HepG2 (cell line): ENCODE data around the gene C20orf204. TPM values are rescaled to one million over a fixed set of nuclear protein-coding genes. Genes with fewer than 3 reads are reported as not detected.

Source experiments
- ELF1 ChIP-seq: sonication (generic); formaldehyde crosslinking; IDR thresholded peaks from 2 replicates; pipeline ENCODE4 v1.4.0; 2020; ENCODE audit warnings: missing genetic modification reagents
- FOXP1 ChIP-seq, 2 experiments: fragments of 450-650 bp in 1 of 2; IDR thresholded peaks; 2 replicates each; pipeline ENCODE4 v1.6.1; 2017 to 2018; ENCODE audit warnings: antibody characterized with exemption in 1 of 2
- GMEB1 ChIP-seq: sonication (generic); formaldehyde crosslinking; IDR thresholded peaks from 2 replicates; pipeline ENCODE4 v1.5.1; 2020; ENCODE audit warnings: missing genetic modification reagents, mild to moderate bottlenecking, borderline replicate concordance
- NCOR1 ChIP-seq: fragments of 200-600 bp; sonication (generic); IDR thresholded peaks from 2 replicates; pipeline ENCODE4 v1.7.0; 2017; ENCODE audit warnings: antibody characterized with exemption, low read length, borderline replicate concordance
- NFRKB ChIP-seq: fragments of 450-650 bp; IDR thresholded peaks from 2 replicates; pipeline ENCODE4 v1.6.1; 2017
- RARA ChIP-seq: IDR thresholded peaks from 2 replicates; pipeline ENCODE4 v1.6.1; 2016; ENCODE audit warnings: missing genetic modification reagents, missing compliant biosample characterization
- ZNF121 ChIP-seq: sonication (generic); formaldehyde crosslinking; IDR thresholded peaks from 2 replicates; pipeline ENCODE4 v1.5.0; 2020; ENCODE audit warnings: mild to moderate bottlenecking, missing genetic modification reagents
- ZNF550 ChIP-seq: sonication (generic); formaldehyde crosslinking; IDR thresholded peaks from 2 replicates; pipeline ENCODE4 v1.4.0; 2020; ENCODE audit warnings: mild to moderate bottlenecking, missing genetic modification reagents, borderline replicate concordance
- ZNF564 ChIP-seq: sonication (generic); formaldehyde crosslinking; IDR thresholded peaks from 2 replicates; pipeline ENCODE4 v1.8.1; 2023; ENCODE audit warnings: mild to moderate bottlenecking, missing genetic modification reagents
- ZNF572 ChIP-seq: sonication (generic); formaldehyde crosslinking; IDR thresholded peaks from 2 replicates; pipeline ENCODE4 v1.5.1; 2020; ENCODE audit warnings: mild to moderate bottlenecking, missing genetic modification reagents
- ZNF670 ChIP-seq: sonication (generic); formaldehyde crosslinking; IDR thresholded peaks from 2 replicates; pipeline ENCODE4 v1.8.0; 2022; ENCODE audit warnings: mild to moderate bottlenecking, missing genetic modification reagents, borderline replicate concordance
- ZNF790 ChIP-seq: sonication (generic); formaldehyde crosslinking; IDR thresholded peaks from 2 replicates; pipeline ENCODE4 v1.8.0; 2022; ENCODE audit warnings: missing genetic modification reagents, mild to moderate bottlenecking, borderline replicate concordance
- ZNF841 ChIP-seq: sonication (generic); formaldehyde crosslinking; IDR thresholded peaks from 2 replicates; pipeline ENCODE4 v1.8.1; 2023; ENCODE audit warnings: missing genetic modification reagents, borderline replicate concordance
- ZSCAN29 ChIP-seq: sonication (generic); formaldehyde crosslinking; conservative IDR thresholded peaks from 2 replicates; pipeline ENCODE4 v1.4.0; 2020; ENCODE audit warnings: mild to moderate bottlenecking, missing genetic modification reagents
- polyA plus RNA-seq, 8 experiments: library from polyadenylated mRNA; depleted of rRNA in 3 of 8; stranded (reverse) in 7 of 8; unstranded in 1 of 8; fragments of >200 nt; fragmentation: Illumina TruSeq in 4 of 8; extraction: Trizol in 4 of 8; gene quantifications; 2 replicates each; pipeline versions ENCODE4 v1.2.1 to v1.2.3, GENCODE V29; 2011 to 2016; ENCODE audit warnings: low read depth in 4 of 8, missing spikeins in 1 of 8, mixed read lengths in 1 of 8; ENCODE audit not compliant: insufficient read depth in 1 of 8
- total RNA-seq, 5 experiments: library from RNA; depleted of rRNA; stranded (reverse); fragments of >200 nt; fragmentation: Illumina TruSeq; extraction: Trizol; gene quantifications; 2 replicates each; pipeline ENCODE4 v1.2.3, GENCODE V29; 2016; ENCODE audit warnings: low read depth in 1 of 5
- TF ChIP-seq, protein P1 (sequence below): sonication (generic); formaldehyde crosslinking; IDR thresholded peaks from 2 replicates; pipeline ENCODE4 v1.5.0; 2020; ENCODE audit warnings: mild to moderate bottlenecking, missing genetic modification reagents
- TF ChIP-seq, protein P2 (sequence below): sonication (generic); formaldehyde crosslinking; IDR thresholded peaks from 2 replicates; pipeline ENCODE4 v1.4.0; 2020; ENCODE audit warnings: missing genetic modification reagents
- TF ChIP-seq, protein P3 (sequence below): sonication (generic); formaldehyde crosslinking; IDR thresholded peaks from 2 replicates; pipeline ENCODE4 v1.4.0; 2020; ENCODE audit warnings: mild to moderate bottlenecking, low read depth, missing genetic modification reagents

Gene C20orf204
- total and polyA plus RNA-seq, 2 of the 13 experiments (the other 11 are each of a cell fraction or from before 2014, with no cell fraction given): 22.1 to 80.0 TPM

DNA sequence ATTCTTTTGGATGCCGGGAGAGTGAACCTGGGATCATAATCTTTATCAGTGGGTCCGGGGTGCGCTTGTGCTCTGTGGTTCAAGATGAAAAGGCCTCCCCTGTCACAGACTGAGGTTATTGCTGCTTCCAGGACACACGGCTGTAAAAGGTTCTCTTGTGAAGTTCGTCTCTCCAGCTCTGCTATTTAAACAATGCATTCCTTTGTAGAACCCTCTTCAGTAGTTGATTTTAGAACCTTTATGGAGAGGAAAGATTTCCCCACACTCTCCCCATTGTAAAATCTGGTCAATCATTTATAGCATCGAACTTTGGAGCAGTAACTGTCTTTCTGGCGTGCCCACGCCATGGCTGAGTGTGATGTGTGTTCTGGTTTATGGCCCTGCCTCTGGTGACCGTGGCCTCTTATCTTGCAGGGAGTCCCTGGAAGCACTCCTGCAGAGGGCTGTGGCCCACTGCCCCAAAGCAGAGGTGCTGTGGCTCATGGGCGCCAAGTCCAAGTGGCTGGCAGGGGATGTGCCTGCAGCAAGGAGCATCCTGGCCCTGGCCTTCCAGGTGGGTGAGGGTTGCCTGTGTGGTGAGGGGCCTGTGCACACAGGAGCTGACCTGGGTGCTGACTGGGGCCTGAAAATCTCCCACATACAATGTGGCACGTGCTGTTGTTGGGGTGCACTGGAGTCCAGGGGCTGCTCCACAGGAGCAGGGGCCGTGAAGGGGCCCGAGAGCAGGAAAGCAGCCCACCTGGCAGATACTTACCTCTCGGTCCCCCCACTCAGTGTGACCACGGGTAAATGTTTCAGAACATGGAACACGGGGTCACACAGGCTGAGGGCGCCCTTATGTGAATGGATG lies 11.6 kb upstream of the C20orf204 start (continued):
- TF ChIP-seq, protein P1, sequence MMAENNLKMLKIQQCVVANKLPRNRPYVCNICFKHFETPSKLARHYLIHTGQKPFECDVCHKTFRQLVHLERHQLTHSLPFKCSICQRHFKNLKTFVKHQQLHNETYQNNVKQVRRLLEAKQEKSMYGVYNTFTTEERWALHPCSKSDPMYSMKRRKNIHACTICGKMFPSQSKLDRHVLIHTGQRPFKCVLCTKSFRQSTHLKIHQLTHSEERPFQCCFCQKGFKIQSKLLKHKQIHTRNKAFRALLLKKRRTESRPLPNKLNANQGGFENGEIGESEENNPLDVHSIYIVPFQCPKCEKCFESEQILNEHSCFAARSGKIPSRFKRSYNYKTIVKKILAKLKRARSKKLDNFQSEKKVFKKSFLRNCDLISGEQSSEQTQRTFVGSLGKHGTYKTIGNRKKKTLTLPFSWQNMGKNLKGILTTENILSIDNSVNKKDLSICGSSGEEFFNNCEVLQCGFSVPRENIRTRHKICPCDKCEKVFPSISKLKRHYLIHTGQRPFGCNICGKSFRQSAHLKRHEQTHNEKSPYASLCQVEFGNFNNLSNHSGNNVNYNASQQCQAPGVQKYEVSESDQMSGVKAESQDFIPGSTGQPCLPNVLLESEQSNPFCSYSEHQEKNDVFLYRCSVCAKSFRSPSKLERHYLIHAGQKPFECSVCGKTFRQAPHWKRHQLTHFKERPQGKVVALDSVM: no peak
- no peak for TF ChIP-seq ZNF841 (CRISPR knock-in tag)
- no peak for TF ChIP-seq ZNF790 (CRISPR knock-in tag)
- TF ChIP-seq, protein P2, sequence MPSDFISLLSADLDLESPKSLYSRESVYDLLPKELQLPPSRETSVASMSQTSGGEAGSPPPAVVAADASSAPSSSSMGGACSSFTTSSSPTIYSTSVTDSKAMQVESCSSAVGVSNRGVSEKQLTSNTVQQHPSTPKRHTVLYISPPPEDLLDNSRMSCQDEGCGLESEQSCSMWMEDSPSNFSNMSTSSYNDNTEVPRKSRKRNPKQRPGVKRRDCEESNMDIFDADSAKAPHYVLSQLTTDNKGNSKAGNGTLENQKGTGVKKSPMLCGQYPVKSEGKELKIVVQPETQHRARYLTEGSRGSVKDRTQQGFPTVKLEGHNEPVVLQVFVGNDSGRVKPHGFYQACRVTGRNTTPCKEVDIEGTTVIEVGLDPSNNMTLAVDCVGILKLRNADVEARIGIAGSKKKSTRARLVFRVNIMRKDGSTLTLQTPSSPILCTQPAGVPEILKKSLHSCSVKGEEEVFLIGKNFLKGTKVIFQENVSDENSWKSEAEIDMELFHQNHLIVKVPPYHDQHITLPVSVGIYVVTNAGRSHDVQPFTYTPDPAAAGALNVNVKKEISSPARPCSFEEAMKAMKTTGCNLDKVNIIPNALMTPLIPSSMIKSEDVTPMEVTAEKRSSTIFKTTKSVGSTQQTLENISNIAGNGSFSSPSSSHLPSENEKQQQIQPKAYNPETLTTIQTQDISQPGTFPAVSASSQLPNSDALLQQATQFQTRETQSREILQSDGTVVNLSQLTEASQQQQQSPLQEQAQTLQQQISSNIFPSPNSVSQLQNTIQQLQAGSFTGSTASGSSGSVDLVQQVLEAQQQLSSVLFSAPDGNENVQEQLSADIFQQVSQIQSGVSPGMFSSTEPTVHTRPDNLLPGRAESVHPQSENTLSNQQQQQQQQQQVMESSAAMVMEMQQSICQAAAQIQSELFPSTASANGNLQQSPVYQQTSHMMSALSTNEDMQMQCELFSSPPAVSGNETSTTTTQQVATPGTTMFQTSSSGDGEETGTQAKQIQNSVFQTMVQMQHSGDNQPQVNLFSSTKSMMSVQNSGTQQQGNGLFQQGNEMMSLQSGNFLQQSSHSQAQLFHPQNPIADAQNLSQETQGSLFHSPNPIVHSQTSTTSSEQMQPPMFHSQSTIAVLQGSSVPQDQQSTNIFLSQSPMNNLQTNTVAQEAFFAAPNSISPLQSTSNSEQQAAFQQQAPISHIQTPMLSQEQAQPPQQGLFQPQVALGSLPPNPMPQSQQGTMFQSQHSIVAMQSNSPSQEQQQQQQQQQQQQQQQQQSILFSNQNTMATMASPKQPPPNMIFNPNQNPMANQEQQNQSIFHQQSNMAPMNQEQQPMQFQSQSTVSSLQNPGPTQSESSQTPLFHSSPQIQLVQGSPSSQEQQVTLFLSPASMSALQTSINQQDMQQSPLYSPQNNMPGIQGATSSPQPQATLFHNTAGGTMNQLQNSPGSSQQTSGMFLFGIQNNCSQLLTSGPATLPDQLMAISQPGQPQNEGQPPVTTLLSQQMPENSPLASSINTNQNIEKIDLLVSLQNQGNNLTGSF (CRISPR knock-in tag): peak; percentile 64; the same call in 1 of the 2 replicates
- peak; percentile 97 for TF ChIP-seq ZNF564 (CRISPR knock-in tag)
- TF ChIP-seq ZNF550: 0 out of 2 replicates have a peak, but pooled peaks have one; percentile 41
- 0 out of 2 replicates have a peak, but pooled peaks have one; percentile 23 for TF ChIP-seq NFRKB
- TF ChIP-seq FOXP1 (IDR thresholded peaks at IDR 0.05): no peak
- no peak for TF ChIP-seq FOXP1 (CRISPR knock-in tag; IDR thresholded peaks at IDR 0.05)
- no peak; the same call in 1 of the 2 replicates for TF ChIP-seq ZNF670
- TF ChIP-seq, protein P3, sequence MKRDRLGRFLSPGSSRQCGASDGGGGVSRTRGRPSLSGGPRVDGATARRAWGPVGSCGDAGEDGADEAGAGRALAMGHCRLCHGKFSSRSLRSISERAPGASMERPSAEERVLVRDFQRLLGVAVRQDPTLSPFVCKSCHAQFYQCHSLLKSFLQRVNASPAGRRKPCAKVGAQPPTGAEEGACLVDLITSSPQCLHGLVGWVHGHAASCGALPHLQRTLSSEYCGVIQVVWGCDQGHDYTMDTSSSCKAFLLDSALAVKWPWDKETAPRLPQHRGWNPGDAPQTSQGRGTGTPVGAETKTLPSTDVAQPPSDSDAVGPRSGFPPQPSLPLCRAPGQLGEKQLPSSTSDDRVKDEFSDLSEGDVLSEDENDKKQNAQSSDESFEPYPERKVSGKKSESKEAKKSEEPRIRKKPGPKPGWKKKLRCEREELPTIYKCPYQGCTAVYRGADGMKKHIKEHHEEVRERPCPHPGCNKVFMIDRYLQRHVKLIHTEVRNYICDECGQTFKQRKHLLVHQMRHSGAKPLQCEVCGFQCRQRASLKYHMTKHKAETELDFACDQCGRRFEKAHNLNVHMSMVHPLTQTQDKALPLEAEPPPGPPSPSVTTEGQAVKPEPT: peak; percentile 91
- peak; percentile 59 for TF ChIP-seq ZNF121
- TF ChIP-seq ZSCAN29: no peak
- TF ChIP-seq RARA (CRISPR knock-in tag): peak; percentile 51
- no peak; the same call in 1 of the 2 replicates for TF ChIP-seq ELF1 (CRISPR knock-in tag)
- TF ChIP-seq ZNF572 (CRISPR knock-in tag): no peak
- TF ChIP-seq GMEB1 (CRISPR knock-in tag): peak; percentile 77; the same call in 1 of the 2 replicates
- TF ChIP-seq NCOR1: peak; percentile 98
